GM12892 (cell line): ENCODE measurements around the gene SUPT7L.
"Not testable (repeated sequence)": the region's sequence is repeated elsewhere in the genome, so short reads cannot be mapped to it uniquely, and the experiment has no call there.

Experiments used
- DNase-seq: peaks from one replicate; pipeline ENCODE4 v3.0.0; 2011; ENCODE audit not compliant: insufficient read length
- FAIRE-seq: peaks from 2 replicates; lab custom pipeline; 2011; peaks lifted over from hg19 to GRCh38; lab: Jason Lieb, UNC
- POLR2A ChIP-seq: IDR thresholded peaks from 2 replicates; pipeline ENCODE4 v1.6.1; 2011; ENCODE audit warnings: low read depth, low read length, control low read depth
- POLR2AphosphoS5 ChIP-seq: IDR thresholded peaks from 2 replicates; pipeline ENCODE4 v1.6.1; 2011; ENCODE audit warnings: low read depth, low read length, control low read depth
- TAF1 ChIP-seq: IDR thresholded peaks from 2 replicates; pipeline ENCODE4 v1.6.1; 2011; ENCODE audit warnings: low read depth, mild to moderate bottlenecking, control low read depth, low read length, borderline replicate concordance

Gene SUPT7L

GRCh38 chr2:27651056-27651455 is 12.4 kb downstream of the SUPT7L start:
- TF ChIP-seq TAF1 (no peak), POLR2A (no peak), POLR2AphosphoS5 (no peak)
- DNase-seq (no peak), FAIRE-seq (no peak)

DNA sequence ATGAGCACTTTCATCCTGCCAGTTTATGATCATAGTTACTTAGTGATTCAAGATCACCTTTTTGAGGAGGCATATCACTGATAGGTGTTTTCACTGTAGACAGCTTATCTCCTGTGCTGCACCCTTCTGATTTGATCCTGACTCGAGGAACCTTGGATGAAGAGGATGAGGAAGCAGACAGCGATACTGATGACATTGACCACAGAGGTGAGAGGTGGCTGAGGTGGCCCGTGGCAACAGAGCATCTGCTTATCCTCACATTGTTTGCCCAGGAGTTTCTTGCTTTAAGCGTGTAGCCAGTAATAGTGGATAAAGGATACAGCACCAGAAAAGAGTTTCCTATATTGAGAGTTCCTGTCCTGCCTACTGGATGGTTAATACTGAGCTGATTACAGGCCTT is 15.7 kb downstream of the SUPT7L start:
- DNase-seq (no peak), FAIRE-seq (no peak)
- TF ChIP-seq POLR2A: no peak
- TF ChIP-seq TAF1: no peak
- no peak for TF ChIP-seq POLR2AphosphoS5

DNA sequence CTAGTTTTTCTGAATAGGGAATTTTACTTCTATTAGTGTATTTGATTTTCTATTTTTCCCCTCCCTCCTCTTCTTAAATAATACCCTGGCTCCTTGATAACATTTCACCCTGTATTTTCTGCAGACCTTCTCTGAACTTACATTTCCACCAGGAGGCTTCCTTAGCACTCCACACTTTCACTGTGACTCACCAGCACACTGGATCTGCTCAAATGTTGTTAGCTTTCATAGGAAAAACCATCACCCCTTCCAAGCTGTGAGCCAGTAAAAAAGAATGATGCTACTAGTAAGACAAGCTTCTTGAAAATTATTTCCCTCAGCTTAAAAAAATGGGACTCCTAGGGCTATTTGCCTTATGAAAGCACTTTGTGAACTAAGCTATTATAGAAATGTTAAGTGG is 16.1 kb downstream of the SUPT7L start:
- no peak for TF ChIP-seq TAF1
- DNase-seq (no peak), FAIRE-seq (no peak)

DNA sequence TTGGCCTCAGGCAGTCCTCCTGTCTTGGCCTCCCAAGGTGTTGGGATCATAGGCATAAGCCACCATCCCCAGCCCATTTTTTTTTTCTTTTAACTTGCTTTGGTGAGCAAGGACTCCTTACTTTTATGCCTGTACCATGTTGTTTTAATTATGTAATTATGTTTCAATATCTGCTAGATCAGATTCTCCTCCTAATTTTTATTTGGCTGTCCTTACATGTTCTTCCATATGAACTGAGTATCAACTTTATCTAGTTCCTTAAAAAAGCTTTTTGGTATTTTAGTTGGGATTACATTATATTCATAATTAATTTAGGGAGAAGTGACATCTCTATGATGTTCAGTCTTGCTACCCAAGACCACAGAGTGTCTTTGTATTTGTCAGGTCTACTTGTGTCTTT is 18.2 kb downstream of the SUPT7L start:
- DNase-seq: no peak
- TF ChIP-seq POLR2AphosphoS5 (no peak), POLR2A (no peak), TAF1 (no peak)
- no peak for FAIRE-seq

- no peak for DNase-seq
- FAIRE-seq: peak; percentile 54
- TF ChIP-seq POLR2AphosphoS5 (no peak), POLR2A (no peak), TAF1 (no peak)
These were observed 22.6 kb downstream of the SUPT7L start for GRCh38 chr2:27640722-27641245.

DNA sequence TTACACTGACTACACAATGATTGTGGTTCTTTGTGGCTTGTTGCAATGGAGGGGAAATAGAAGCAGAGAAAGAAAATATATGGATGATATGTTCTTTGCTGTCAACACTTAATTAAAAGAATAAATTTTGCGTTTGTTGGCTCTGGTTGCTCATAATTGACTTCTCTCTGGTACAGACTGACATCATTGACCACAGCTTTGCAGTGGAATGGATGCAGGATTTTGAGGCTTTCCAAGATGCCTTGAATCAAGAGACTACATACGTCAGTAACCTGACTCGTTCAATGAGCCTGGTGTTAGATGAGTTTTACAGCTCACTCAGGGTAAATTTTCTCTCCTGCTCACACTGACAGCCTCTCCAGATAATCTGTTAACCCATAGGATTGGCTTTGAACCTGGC is 24.7 kb downstream of the SUPT7L start:
- TF ChIP-seq POLR2A: no peak
- no peak for TF ChIP-seq POLR2AphosphoS5
- TF ChIP-seq TAF1: no peak
- no peak for DNase-seq
- no peak for FAIRE-seq

DNA sequence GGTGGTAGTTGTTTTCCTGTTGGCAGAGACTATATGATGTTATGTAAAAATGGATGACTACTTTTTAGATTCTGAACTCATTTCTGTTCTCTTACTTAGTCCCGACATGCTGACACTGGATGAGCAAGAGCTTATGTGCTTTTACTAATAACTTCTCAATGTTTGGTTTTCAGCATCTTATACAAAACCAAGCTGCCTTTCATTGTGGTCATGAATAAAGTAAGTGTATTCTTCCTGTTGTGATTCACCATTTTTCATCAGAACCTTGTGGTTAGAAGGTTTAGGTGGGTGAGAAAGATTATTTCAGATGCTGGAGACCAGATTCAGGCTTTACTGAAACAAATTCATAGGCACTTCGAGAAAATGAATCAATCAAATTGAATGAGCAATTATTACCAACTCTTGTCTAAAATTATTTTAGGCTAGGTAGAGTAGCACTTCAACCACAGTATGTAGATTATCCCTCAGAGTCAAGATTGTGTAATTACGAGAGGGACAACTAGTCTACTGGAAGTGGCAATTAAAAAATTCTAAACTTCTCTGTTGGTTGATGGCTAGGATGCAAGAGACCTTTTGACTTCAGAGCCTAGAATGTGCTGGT is 25.3 kb downstream of the SUPT7L start:
- TF ChIP-seq POLR2A: no peak
- no peak for TF ChIP-seq TAF1
- no peak for TF ChIP-seq POLR2AphosphoS5
- FAIRE-seq: no peak
- DNase-seq: no peak

DNA sequence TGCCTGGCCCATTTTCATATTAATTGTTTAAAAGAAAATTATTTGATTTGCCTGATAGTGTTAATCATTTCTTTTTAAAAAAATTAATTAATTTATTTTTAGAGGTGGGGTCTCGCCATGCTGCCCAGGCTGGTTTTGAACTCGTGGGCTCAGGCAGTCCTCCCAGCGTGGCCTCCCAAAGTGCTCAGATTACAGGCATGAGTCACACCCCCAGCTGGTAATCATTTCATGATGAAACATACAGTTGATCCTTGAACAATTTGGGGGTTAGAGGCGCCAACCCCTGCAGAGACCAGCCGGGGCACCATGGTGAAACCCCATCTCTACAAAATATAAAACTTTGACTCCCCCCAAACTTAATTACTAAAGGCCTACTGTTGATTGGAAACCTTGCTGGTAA is 26.6 kb downstream of the SUPT7L start:
- TF ChIP-seq POLR2A (no peak), POLR2AphosphoS5 (no peak), TAF1 (no peak)
- no peak for DNase-seq
- FAIRE-seq: no peak

GRCh38 chr2:27634291-27634690 is 29.1 kb downstream of the SUPT7L start:
- FAIRE-seq: no peak
- no peak for DNase-seq
- no peak for TF ChIP-seq POLR2AphosphoS5

DNA sequence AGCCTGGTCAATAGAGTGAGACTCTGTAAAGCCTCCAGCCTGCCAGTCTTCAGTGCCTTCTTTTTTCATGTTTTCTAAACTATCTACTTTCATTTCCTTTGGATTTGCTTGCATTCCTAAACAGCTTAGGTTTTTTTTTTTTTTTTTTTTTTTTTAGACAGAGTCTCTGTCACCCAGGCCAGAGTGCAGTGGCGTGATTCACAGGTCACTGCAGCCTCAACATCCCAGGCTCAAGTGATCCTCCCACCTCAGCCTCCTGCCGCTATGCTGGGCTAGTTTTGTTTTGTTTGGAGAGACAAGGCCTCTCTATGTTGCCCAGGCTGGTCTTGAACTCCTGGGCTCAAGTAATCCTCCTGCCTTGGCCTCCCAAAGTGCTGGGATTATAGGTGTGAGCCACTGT is 33.2 kb downstream of the SUPT7L start:
- DNase-seq, FAIRE-seq: not testable (repeated sequence)

DNA sequence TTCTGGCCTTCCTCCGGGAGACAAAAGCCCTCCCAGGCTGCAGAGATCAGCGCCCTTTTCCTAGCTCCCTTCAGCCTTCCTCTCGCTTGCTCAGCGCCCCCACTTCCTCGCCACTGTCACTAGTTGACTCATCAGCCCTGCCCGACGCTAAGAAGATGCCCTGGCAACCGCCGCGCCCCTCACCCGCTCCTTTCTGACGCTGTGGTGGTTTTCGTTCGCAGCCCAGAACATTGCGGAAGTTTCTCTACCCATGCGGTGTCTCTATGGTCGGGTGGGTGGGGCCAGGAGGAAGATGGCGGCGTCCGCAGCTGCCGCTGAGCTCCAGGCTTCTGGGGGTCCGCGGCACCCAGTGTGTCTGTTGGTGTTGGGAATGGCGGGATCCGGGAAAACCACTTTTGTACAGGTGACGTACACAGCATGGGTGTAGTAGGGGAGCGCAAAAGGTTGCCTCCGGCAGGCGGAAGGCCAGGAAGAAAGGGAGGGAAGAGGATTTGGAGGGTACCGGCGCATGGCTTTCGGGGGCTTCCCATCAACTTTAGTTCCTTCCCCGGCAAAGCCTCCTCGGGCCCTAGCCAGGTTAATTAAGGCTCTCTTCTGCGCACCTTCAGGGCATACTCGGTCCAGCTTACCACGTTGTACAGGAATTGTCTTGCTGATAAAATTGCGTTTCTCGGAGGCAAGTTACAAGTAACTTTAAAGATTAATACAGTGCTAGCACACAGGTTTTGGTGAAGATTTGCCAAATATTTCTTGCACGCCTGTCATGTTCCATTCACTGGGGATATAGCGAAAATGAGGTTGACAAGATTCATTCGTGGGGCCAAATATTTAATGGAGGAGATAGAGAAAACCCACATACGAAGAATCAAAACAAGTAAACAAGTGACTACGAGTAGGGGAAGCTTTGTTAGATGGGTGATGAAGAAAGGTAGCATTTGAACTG is 34.4 kb downstream of the SUPT7L start, which contains the start of the genes CCDC121 and GPN1:
Gene CCDC121, minus strand, starts transcription at position 246 of the 943 bp plus-strand sequence. CDS start 1,213 bp downstream, outside the sequence.
Gene GPN1, plus strand, starts transcription at position 284 of the 943 bp plus-strand sequence. Its CDS starts 9 bp downstream, at position 293.
- FAIRE-seq: no peak
- DNase-seq: peak; percentile 72
- TF ChIP-seq TAF1: peak; percentile 97
- TF ChIP-seq POLR2A: peak; percentile 98
- peak; percentile 85; the same call in 1 of the 2 replicates for TF ChIP-seq POLR2AphosphoS5
